ENCODE data around the gene FLOT2. TPM values are rescaled to one million over a fixed set of nuclear protein-coding genes. Genes with fewer than 3 reads are reported as not detected.

Gene FLOT2
- total and polyA plus RNA-seq, 2 donors (not counting 3 experiments of a cell fraction or from before 2014, with no cell fraction given) = 169 to 180 TPM

- BruUV-seq (replicated peaks) = no TSS peak
- Histone ChIP-seq H3K9ac (replicated peaks; ENCODE audit: extremely low read depth, insufficient read depth, low read length) (peak within 1 kb of the TSS; percentile 74), H3K36me3 (ENCODE audit: control insufficient read depth in 2 of 2, extremely low read depth in 1 of 2, insufficient read depth in 2 of 2, low read length in 2 of 2) (no peaks in the 10 kb centered on the region), H3K27me3 (ENCODE audit: control insufficient read depth in 2 of 2, insufficient read depth in 2 of 2, low read length in 2 of 2) (no peaks in the 10 kb centered on the region), H3K4me2 (ENCODE audit: insufficient read depth, low read length) (peak within 1 kb of the TSS; percentile 91), H3K9me3 (replicated peaks; ENCODE audit: control insufficient read depth, insufficient read depth, low read length) (no peaks in the 10 kb centered on the region), H3K4me3 (replicated peaks in 1 of 3; ENCODE audit: insufficient read depth in 1 of 3, low read depth in 1 of 3, low read length in 3 of 3) (peak within 1 kb of the TSS; percentile 38 to 70 (median 65)), H3K27ac (ENCODE audit: insufficient read depth, low read depth, low read length) (peak within 1 kb of the TSS; percentile 54), H3K79me2 (ENCODE audit: control insufficient read depth, insufficient read depth, low read length) (peaks cover 48% of the 10 kb centered on the region), H4K20me1 (replicated peaks; ENCODE audit: control insufficient read depth, extremely low read depth, insufficient read depth, low read length) (no peaks in the 10 kb centered on the region), H3K4me1 (ENCODE audit: control insufficient read depth, extremely low read depth, insufficient read depth, low read length) (peaks cover 19% of the 10 kb centered on the region), H3K9me1 (replicated peaks; ENCODE audit: control insufficient read depth, extremely low read depth, insufficient read depth, low read length) (no peaks in the 10 kb centered on the region), H2AFZ (ENCODE audit: low read depth, low read length) (peak within 1 kb of the TSS; percentile 95)
- FAIRE-seq (peak; percentile 80), DNase-seq (ENCODE audit: low read depth, low spot score) (peak; percentile 87)
- dilution Hi-C loops (cut with MboI; ENCODE audit: extremely low pct_ligation_motif_present, low sequenced_read_pairs) (no loop called here), intact Hi-C loops (cut with micrococcal nuclease) (loop anchor here (1.0 kb wide), 2 partner anchors 30 to 79 kb away; no protein-coding TSS in a partner anchor)
- ChIA-PET POLR2A (interaction anchor here (0.5 to 1.7 kb wide), 6 partner anchors 29 to 749 kb away, joined by 3 to 10 read pairs (median 6); no protein-coding TSS in a partner anchor), CTCF (interaction anchor here (0.6 to 7.3 kb wide), 18 partner anchors 11 to 275 kb away, joined by 3 to 130 read pairs (median 5); partner anchors contain the start of genes FLOT2 and TLCD1)
- TF ChIP-seq MAX (IDR thresholded peaks at IDR 0.05; ENCODE audit: insufficient read depth, insufficient read length) = no peak
- peak; percentile 72 for TF ChIP-seq POLR2A (IDR thresholded peaks at IDR 0.05; ENCODE audit: low read depth, low read length)
- TF ChIP-seq POLR2AphosphoS5 (IDR thresholded peaks at IDR 0.05; ENCODE audit: insufficient read depth, low read depth, low read length) = peak; percentile 80
Observed at GRCh38 chr17:28842282-28843012, 55.1 kb downstream of the FLOT2 start, which contains the start of gene FAM222B. Gene FAM222B, minus strand, starts transcription at chr17:28842790. Its CDS starts 76,123 bp downstream, at chr17:28766667.

DNA sequence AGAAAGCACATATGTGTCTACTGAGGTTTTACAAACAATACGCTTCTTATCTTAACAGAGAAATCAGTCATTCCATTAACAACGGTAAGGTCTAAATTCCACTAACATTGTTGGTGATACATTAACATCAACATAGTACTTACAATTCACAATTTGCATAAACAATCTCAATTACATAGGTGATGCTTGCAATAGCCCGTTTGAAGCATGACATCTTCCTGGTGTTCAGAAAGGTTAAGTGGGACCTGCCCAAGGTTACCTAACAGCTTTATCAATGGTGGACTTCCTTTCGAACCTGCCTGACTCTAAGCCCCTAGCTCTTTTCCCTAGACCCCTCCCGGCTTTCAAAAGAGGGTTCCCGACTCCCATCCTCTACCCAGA, 55.6 kb downstream of the FLOT2 start:
- peaks cover 49% of the 10 kb centered on the region for H3K79me2 ChIP-seq (ENCODE audit: control insufficient read depth, insufficient read depth, low read length)
- H4K20me1 ChIP-seq (replicated peaks; ENCODE audit: control insufficient read depth, extremely low read depth, insufficient read depth, low read length) = no peaks in the 10 kb centered on the region
- H3K36me3 ChIP-seq (ENCODE audit: control insufficient read depth in 2 of 2, extremely low read depth in 1 of 2, insufficient read depth in 2 of 2, low read length in 2 of 2) = no peaks in the 10 kb centered on the region
- intact Hi-C loops (cut with micrococcal nuclease) = loop anchor here (1.0 kb wide), 2 partner anchors 30 to 79 kb away; no protein-coding TSS in a partner anchor
- H3K27me3 ChIP-seq (ENCODE audit: control insufficient read depth in 2 of 2, insufficient read depth in 2 of 2, low read length in 2 of 2) = no peaks in the 10 kb centered on the region
- H3K27ac ChIP-seq (ENCODE audit: insufficient read depth, low read depth, low read length) = peak overlapping the region; percentile 54
- H3K4me1 ChIP-seq (ENCODE audit: control insufficient read depth, extremely low read depth, insufficient read depth, low read length) = peaks cover 19% of the 10 kb centered on the region
- ChIA-PET CTCF (interaction anchor here (0.6 to 7.3 kb wide), 16 partner anchors 10 to 275 kb away, joined by 3 to 130 read pairs (median 5); partner anchors contain the start of genes FLOT2 and TLCD1), POLR2A (interaction anchor here (1.2 to 1.7 kb wide), 3 partner anchors 29 to 99 kb away, joined by 4 to 8 read pairs (median 6); no protein-coding TSS in a partner anchor)
- no TSS peak for BruUV-seq (replicated peaks)
- DNase-seq (ENCODE audit: low read depth, low spot score) (peak; percentile 53), FAIRE-seq (peak; percentile 63)
- no peak for TF ChIP-seq FOS (IDR thresholded peaks at IDR 0.05; ENCODE audit: borderline replicate concordance, insufficient read depth, low read length)
- no peak for TF ChIP-seq POLR2AphosphoS5 (IDR thresholded peaks at IDR 0.05; ENCODE audit: insufficient read depth, low read depth, low read length)
- no peak for TF ChIP-seq MAX (IDR thresholded peaks at IDR 0.05; ENCODE audit: insufficient read depth, insufficient read length)
- TF ChIP-seq POLR2A (IDR thresholded peaks at IDR 0.05; ENCODE audit: low read depth, low read length) = no peak
- TF ChIP-seq EZH2 (IDR thresholded peaks at IDR 0.05; ENCODE audit: borderline replicate concordance, low read depth, low read length, severe bottlenecking) = no peak
- no peak for TF ChIP-seq GATA2 (IDR thresholded peaks at IDR 0.05; ENCODE audit: insufficient read depth, insufficient read length, low read depth, low read length)
- TF ChIP-seq MYC (IDR thresholded peaks at IDR 0.05; ENCODE audit: low read depth, low read length) = no peak
- TF ChIP-seq CTCF (IDR thresholded peaks at IDR 0.05; ENCODE audit: extremely low read depth in 1 of 2, insufficient read depth in 1 of 2, low read depth in 1 of 2, low read length in 2 of 2) = no peak
- TF ChIP-seq JUN (IDR thresholded peaks at IDR 0.05; ENCODE audit: borderline replicate concordance, insufficient read depth, insufficient read length, low read depth) = no peak
- H3K4me3 ChIP-seq (replicated peaks in 1 of 3; ENCODE audit: insufficient read depth in 1 of 3, low read depth in 1 of 3, low read length in 3 of 3) = peak overlapping the region; percentile 38 to 70 (median 65)
- peak overlapping the region; percentile 91 for H3K4me2 ChIP-seq (ENCODE audit: insufficient read depth, low read length)
- no peaks in the 10 kb centered on the region for H3K9me3 ChIP-seq (replicated peaks; ENCODE audit: control insufficient read depth, insufficient read depth, low read length)
- H2AFZ ChIP-seq (ENCODE audit: low read depth, low read length) = peak overlapping the region; percentile 83
- dilution Hi-C loops (cut with MboI; ENCODE audit: extremely low pct_ligation_motif_present, low sequenced_read_pairs) = no loop called here
- peak overlapping the region; percentile 74 for H3K9ac ChIP-seq (replicated peaks; ENCODE audit: extremely low read depth, insufficient read depth, low read length)
- no peaks in the 10 kb centered on the region for H3K9me1 ChIP-seq (replicated peaks; ENCODE audit: control insufficient read depth, extremely low read depth, insufficient read depth, low read length)

Data from endothelial cell of umbilical vein (primary cell).